Cardiac fibroblast (primary cell): ENCODE data around the gene PDPK1.

Experiments used
- DNase-seq, 2 donors: peaks; one replicate each; pipeline versions ENCODE4 v3.0.0 to v3.0.0-alpha.2; 2010; ENCODE audit warnings: low read depth in 2 of 2
- H3K4me3 ChIP-seq, 2 donors: replicated peaks in 1 of 2; 1 replicate in 1 of 2; 2 replicates in 1 of 2; pipeline ENCODE4 v1.5.1; 2011; ENCODE audit warnings: low read depth in 2 of 2, low read length in 2 of 2, mild to moderate bottlenecking in 2 of 2, moderate library complexity in 1 of 2
- TF ChIP-seq, protein P1 (sequence below): IDR thresholded peaks from one replicate; pipeline ENCODE4 v1.5.1; 2011; ENCODE audit warnings: low read depth, mild to moderate bottlenecking, low read length, inconsistent platforms

Gene PDPK1

DNA sequence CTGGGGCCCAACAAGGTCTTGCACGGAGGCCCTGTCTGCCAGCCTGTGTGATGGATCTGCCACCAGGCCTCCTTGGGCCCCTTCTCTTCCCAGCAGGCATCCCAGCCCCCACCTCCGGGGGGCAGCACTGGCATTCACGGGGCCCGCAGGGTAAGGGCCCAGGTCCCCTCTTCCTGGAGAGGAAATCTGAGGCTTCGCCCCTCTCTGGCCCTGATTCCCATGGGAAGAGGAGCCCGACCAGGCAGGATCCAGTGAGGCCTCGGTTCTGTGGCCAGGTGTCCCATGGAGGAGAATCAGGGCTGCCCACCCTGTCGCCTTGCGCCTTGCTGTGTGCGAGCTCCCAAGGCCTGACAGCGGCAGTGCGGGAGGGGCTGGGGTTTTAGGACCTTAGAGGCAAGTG, 48.4 kb downstream of the PDPK1 start:
- no peak for DNase-seq
- TF ChIP-seq, protein P1, sequence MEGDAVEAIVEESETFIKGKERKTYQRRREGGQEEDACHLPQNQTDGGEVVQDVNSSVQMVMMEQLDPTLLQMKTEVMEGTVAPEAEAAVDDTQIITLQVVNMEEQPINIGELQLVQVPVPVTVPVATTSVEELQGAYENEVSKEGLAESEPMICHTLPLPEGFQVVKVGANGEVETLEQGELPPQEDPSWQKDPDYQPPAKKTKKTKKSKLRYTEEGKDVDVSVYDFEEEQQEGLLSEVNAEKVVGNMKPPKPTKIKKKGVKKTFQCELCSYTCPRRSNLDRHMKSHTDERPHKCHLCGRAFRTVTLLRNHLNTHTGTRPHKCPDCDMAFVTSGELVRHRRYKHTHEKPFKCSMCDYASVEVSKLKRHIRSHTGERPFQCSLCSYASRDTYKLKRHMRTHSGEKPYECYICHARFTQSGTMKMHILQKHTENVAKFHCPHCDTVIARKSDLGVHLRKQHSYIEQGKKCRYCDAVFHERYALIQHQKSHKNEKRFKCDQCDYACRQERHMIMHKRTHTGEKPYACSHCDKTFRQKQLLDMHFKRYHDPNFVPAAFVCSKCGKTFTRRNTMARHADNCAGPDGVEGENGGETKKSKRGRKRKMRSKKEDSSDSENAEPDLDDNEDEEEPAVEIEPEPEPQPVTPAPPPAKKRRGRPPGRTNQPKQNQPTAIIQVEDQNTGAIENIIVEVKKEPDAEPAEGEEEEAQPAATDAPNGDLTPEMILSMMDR: peak; percentile 26

DNA sequence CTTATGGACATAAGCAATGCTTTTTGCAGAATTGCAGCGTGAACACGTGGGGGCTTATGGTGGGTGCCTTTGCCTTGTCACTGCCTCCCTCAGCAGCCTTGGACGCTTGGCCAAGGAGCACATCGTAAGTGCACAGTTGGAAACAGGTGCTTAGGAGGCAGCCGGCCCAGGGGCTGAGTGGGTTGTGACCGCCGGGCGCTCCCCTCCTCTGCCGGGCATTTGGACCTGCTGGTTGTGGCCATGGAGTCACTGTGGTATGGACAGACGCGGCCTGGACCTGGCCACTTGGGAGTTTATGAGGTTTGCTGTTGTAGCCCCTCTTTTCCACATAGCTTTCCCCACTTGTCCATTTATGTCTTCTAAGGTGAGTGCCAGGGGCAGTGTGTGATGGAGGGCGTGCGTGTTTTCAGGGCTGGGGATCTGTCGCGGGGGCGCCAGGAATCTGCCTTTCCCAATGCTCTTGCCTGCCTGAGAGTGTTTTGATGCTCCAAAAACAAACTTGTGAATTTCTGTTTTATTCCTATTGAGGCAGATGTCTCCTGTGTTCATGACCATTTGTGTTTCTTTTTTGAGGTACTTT, 49.2 kb downstream of the PDPK1 start:
- DNase-seq: no peak
- TF ChIP-seq, protein P1: no peak
- no peak overlapping the region for H3K4me3 ChIP-seq

More for the DNA sequence above, 48.4 kb downstream of the PDPK1 start:
- no peak overlapping the region for H3K4me3 ChIP-seq

DNA sequence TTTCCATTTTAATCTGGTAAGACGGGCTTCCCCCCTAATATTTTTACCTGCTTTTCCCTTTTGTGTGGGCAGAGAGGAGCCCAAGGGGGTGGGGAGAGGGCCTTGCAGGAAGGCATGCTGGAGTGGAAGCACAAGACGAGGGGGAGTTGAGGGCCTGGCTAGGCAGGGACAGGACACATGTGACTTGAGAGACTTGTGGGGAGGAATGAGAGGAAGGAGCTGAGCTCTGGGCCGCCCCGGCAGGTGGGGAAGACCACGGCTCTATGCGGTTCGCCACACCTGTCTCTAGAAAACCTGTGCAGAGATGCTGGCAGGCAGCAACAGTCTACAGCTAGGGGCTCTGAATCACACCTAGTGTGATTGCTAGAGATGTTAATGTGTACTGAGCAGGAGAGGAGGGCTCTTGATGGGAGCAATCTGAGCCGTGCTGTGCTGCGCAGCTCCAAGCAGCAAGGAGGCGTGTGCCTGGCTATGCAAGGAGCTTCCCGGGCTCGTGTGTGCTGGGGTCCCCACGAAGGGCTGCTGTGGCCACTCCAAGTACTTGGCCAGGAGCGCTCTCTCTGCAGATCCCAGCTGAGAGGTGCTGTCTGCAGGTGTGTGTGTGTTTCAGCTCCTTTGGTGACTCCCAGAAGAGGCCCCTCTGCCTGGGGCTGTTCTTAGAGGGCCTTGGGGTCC, 50.2 kb downstream of the PDPK1 start:
- no peak for DNase-seq
- no peak overlapping the region for H3K4me3 ChIP-seq
- TF ChIP-seq, protein P1: no peak

DNA sequence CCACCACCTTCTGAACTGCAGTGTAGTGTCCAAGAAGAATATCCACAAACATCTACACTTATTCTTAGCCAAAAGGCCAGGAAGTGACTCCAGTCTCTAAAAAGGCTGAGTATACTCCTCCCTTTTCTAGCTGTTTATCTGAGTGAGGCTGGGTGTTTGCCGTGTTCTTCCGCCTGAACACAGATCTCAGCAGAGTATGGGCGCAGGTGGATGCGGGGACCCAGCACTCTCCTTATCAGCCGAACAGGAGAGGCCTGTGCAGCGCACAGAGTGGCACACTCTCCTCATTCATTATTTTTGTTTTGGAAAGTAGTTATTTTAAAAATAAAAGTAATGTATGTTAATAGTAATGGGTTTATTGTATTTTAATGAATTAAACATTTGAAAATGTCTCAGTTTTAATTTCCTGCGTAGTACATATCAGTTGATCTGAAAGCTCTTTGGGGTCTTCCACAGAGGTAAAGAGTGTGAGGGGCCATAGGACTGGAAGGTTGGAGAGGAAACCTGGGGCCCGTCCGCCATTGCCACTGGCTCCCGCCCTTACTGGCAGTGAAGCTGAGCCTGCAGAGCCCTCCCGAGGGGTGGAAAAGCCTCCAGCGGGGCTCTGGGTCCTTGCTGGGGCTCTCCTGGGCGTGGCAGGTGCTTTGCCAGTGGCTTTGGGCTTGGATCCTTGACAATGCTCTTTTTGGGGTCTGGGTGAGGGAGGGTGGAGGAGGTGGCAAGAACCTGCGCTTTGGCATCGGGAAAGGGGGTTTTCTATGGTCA, 53.8 kb downstream of the PDPK1 start:
- TF ChIP-seq, protein P1: no peak
- H3K4me3 ChIP-seq: no peak overlapping the region
- DNase-seq: no peak

DNA sequence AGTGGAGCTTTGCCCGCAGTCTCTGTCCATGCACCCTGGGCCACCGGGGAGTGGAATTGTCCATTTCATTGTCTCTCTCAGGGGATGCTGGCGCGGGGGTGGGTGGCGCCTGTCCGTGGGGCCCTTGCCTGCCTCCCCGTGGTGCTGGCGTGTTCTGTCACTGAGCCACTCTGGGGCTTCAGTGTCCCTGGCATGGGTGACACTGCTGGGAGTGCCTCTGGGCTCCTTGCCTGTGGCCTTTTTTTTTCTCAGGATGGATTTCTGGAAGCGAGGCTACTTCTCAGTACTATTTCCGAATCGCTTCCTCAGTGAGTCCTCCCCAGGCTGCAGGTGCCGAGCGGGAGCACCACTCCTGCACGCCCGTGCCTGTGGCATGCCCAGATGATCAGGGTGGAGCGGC, 55.0 kb downstream of the PDPK1 start:
- TF ChIP-seq, protein P1: no peak
- no peak overlapping the region for H3K4me3 ChIP-seq
- no peak for DNase-seq

DNA sequence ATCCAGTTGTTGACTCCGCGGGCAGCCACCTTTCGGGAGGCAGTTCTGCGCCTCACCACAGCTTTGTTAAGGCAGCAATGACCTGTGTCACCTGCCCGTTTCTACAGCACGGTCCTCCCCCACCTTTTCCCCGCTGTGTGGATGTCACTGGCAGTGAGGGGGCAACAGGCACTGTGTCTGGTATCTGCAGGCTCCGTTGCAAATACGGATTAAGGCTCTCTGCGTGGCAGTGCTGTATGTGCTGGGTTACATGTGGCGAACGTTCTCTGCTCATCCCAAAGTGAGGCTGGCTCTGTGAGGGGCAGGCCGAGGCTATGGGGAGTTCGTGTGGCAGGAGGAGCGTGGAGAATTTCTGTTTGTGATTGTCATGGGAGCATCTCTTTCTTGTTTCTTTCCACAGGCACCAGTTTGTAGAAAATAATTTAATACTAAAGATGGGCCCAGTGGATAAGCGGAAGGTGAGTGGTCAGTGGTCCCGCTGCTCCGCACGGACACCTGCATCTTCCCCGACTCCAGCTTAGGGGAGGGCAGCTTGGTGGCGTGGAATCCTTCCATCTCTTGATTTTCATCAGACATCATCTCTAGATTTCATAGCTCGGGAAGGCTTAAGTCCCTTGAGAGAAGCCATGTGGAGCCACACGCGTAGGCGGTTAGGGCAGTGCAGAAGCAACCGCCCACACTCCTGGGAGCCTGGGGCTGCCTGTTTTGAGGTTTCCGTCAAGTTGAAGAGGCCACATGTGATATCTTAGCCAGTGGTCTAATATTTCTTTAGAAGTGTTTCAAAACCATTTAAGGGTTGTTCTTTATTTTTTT, 57.8 kb downstream of the PDPK1 start:
- no peak overlapping the region for H3K4me3 ChIP-seq
- no peak for DNase-seq
- TF ChIP-seq, protein P1: no peak
